Hematopoietic multipotent progenitor cell treated with erythropoietin and hydrocortisone succinate and interleukin-3 and kit ligand, for 15 days (in vitro differentiated cells): ENCODE data around the gene KATNB1.
"Not testable (repeated sequence)": the region's sequence is repeated elsewhere in the genome, so short reads cannot be mapped to it uniquely, and the experiment has no call there.

Experiments used
- DNase-seq: peaks from one replicate; pipeline ENCODE4 v3.0.0-alpha.2; 2015; ENCODE audit warnings: low spot score

KATNB1 gene

GRCh38 chr16:57796014-57796413 lies 60.4 kb downstream of the KATNB1 start:
- DNase-seq, result not testable (repeated sequence)

- DNase-seq, result no peak
These were observed 61.6 kb downstream of the KATNB1 start for GRCh38 chr16:57797216-57797525.

GRCh38 chr16:57797526-57798266 lies 62.1 kb downstream of the KATNB1 start:
- no peak for DNase-seq

- DNase-seq, result no peak
These were observed 62.8 kb downstream of the KATNB1 start for GRCh38 chr16:57798267-57798810.

- no peak for DNase-seq
These were observed 63.5 kb downstream of the KATNB1 start for GRCh38 chr16:57798953-57799599.

GRCh38 chr16:57799600-57800199 lies 64.1 kb downstream of the KATNB1 start:
- DNase-seq, result no peak

- no peak for DNase-seq
These were observed 64.9 kb downstream of the KATNB1 start for GRCh38 chr16:57800200-57801097.

- DNase-seq, result no peak
These were observed 65.7 kb downstream of the KATNB1 start for GRCh38 chr16:57801098-57801808.

GRCh38 chr16:57801809-57802340 lies 66.3 kb downstream of the KATNB1 start:
- DNase-seq, result no peak

- DNase-seq, result no peak
These were observed 67.0 kb downstream of the KATNB1 start, which contains the start of gene KIFC3 for GRCh38 chr16:57802341-57803133. TSS of gene KIFC3 (minus strand) at chr16:57802491. CDS start at chr16:57798243, 4,248 bp downstream.

GRCh38 chr16:57803134-57803990 lies 67.8 kb downstream of the KATNB1 start:
- no peak for DNase-seq

GRCh38 chr16:57804111-57804837 lies 68.7 kb downstream of the KATNB1 start:
- no peak for DNase-seq

GRCh38 chr16:57805176-57805575 lies 69.6 kb downstream of the KATNB1 start:
- DNase-seq, result no peak
